ENCODE measurements around the gene DUSP5. TPM values are rescaled to one million over a fixed set of nuclear protein-coding genes. Genes with fewer than 3 reads are reported as not detected.

DUSP5 gene, protein sequence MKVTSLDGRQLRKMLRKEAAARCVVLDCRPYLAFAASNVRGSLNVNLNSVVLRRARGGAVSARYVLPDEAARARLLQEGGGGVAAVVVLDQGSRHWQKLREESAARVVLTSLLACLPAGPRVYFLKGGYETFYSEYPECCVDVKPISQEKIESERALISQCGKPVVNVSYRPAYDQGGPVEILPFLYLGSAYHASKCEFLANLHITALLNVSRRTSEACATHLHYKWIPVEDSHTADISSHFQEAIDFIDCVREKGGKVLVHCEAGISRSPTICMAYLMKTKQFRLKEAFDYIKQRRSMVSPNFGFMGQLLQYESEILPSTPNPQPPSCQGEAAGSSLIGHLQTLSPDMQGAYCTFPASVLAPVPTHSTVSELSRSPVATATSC
- 105 to 145 TPM (median 121 TPM) in 5 replicates for total RNA-seq (2022; extraction: Qiagen RNA extraction)

DNA sequence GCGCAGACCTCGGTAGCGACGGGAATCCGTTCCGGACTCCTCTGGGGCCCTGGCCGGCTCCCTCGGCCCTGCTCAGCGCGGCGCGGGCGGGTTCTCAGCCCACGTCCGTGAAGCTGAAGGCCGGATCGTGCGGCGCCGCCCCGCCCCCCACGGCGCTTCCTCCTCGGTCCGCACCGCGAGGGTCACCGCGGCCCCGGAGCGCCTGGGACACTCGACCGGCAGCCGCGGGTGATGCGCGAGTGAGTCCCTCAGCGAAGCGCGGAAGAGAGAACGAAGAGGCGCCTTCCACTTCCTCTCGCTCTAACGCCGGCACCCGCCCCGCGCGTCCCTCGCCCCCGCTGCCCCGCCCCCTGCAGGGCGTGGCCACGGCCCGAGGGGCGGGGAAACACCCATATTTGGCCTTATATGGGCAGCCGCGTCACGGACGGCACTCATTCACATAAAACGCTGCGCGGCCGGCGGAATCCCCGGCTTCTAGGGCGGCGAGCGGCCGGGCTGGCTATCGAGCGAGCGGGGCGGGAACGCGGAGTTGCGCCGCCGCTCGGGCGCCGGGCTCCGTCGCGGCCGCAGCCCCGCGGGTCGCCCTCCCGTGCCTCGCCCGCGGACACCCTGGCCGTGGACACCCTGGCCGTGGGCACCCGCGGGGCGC lies at the start of gene DUSP5:
Gene DUSP5, plus strand, starts transcription at position 470 of the 649 bp plus-strand sequence. CDS start 215 bp downstream, outside the sequence.

Other genes with a start within 250 kb of the DUSP5 start
- gene SMNDC1, start 193.0 kb upstream of the DUSP5 start, total RNA-seq (2022; extraction: Qiagen RNA extraction), result 45.2 to 49.1 TPM (median 47.8 TPM) in 5 replicates
- gene SMC3, start 69.8 kb downstream of the DUSP5 start, total RNA-seq (2022; extraction: Qiagen RNA extraction), result 35.8 to 62.7 TPM (median 41.5 TPM) in 5 replicates
- gene RBM20, start 146.4 kb downstream of the DUSP5 start, total RNA-seq (2022; extraction: Qiagen RNA extraction), result 3.3 to 4.3 TPM (median 3.8 TPM) in 5 replicates